ENCODE results near the gene WDR49. TPM values are rescaled to one million over a fixed set of nuclear protein-coding genes. Genes with fewer than 3 reads are reported as not detected.

WDR49 gene
- total RNA-seq, 1 donor from 2014 or later: 0.49 TPM

GRCh38 chr3:167487556-167487955 lies 166.2 kb downstream of the WDR49 start:
- DNase-seq: no peak

- DNase-seq: no peak
Observed at GRCh38 chr3:167484551-167484950, 169.2 kb downstream of the WDR49 start.

GRCh38 chr3:167483708-167484475 lies 169.8 kb downstream of the WDR49 start:
- DNase-seq: no peak

GRCh38 chr3:167481164-167481563 lies 172.6 kb downstream of the WDR49 start:
- no peak for DNase-seq

DNA sequence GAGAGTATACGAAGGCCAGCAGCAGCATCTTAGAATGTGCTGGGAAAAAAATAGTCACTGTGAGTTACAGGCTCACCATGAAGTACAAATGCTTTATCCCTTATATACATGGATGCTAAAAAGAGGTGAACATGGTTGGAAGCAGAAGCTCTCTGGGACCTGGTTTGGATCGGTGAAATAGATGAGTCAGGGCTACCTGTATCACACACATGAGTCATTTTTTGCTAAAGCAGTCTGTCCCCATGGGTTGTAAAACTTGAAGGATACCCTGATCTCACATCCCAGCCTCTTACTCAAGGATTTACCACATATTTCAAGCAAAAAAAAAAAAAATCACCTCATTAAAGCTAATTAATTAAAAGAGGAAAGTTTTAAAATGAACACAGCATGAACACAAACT lies 173.0 kb downstream of the WDR49 start:
- no peak for DNase-seq

- no peak for DNase-seq
Observed at GRCh38 chr3:167473863-167474262, 179.9 kb downstream of the WDR49 start, which contains the start of gene SERPINI2. SERPINI2 (minus strand) TSS chr3:167474042; CDS start chr3:167471834, 2,208 bp downstream.

DNA sequence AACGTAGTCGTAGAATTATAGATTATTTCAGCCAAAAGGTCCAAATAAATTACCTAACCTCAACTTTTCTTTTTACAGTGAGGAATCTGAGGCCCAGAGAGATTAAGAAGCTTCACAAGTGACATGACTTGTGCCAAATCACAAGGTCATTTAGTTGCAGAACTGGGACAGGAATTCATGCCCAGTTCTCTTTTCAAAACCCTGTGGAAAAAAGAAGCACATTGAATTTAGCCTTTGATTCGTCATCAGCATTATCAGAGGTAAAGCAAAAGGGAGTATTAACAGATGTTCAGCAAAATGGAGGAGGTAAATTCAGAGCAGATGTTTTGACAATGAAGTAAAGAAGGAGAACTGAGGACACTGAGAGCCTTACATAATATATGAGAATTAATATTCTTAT lies 184.4 kb downstream of the WDR49 start:
- DNase-seq: peak; percentile 15

DNA sequence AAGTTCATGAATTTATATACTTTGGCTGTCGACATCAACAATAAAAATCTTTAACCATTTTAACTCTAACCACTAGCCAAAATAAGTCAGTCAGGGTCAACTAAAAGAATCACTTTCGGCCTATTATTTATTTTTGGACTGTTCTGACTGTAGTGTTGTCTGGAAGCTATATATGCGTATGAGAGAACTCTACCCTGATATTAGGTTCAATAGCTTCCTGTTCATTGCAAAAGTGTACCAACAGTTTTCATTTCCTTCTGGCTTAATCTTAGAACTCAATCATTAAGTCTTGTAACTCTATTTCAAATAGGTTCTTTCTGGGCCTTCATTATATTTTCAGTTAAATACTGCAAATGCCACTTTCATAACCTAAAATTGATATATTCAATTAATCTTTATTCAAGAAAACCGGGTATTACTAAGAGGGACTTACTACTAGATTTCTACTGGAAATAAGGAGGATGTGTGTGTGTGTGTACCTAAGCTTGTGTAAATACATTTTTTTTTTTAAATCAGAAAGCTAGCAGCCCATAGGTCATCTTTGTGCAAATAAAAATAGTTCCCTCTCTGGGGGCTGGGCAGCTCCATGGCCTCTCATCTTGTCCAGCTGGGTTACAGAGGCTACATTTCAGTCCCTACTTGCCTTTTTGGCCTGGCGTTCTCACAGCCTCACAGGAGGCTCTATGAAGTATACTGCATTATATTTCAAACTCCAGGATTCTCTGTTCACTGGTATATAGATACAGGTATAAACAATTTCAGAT lies 185.7 kb downstream of the WDR49 start:
- no peak for DNase-seq

GRCh38 chr3:167466966-167467365 lies 186.8 kb downstream of the WDR49 start:
- DNase-seq: no peak

GRCh38 chr3:167456157-167456799 lies 197.5 kb downstream of the WDR49 start:
- DNase-seq: no peak

GRCh38 chr3:167453815-167454214 lies 199.9 kb downstream of the WDR49 start:
- no peak for DNase-seq

- DNase-seq: no peak
Observed at GRCh38 chr3:167451282-167451681, 202.5 kb downstream of the WDR49 start.

DNA sequence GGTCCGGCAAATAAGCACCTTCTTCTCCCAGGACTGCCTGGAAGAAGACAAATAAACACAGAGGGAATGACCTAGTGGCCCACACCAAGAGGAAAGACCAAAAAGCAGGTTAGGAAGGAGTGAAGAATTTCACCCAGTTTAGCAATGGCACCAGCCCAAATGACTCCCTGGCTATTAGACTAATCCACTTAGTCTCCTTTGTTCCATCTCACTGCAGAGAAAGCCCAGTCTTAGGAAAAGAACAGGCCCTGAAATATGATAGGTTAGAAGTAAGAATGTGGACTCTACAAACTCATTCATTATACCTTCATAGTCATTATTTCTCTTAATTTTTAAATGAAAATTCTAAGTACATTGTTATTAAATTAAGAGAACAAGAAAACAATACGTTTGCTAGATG lies 203.1 kb downstream of the WDR49 start:
- DNase-seq: no peak

GRCh38 chr3:167450195-167450594 lies 203.5 kb downstream of the WDR49 start:
- no peak for DNase-seq

GRCh38 chr3:167445491-167445890 lies 208.3 kb downstream of the WDR49 start:
- peak; percentile 9 for DNase-seq

DNA sequence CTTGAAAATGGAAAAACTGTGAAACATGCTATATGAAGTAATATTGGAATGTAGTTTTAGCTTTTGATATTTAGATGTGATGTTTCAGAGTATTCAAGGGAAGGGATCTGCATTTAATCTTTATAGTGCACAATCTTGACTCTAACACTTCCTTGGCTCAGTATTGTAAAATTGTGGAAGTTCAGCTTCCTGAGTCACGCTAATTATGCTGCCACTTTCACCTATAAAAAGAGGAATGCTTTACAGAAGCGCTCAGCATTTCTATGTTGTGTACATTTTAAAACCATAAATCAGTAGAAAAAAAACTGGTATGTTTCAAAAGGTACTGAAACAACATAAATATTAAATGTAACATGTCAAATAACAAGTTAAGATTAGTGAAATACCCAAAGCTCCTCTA lies 212.5 kb downstream of the WDR49 start:
- DNase-seq: no peak

- DNase-seq: no peak
Observed at GRCh38 chr3:167437428-167438139, 216.2 kb downstream of the WDR49 start.

Small RNAs within 50 kb of the gene (small RNA-seq; reads per million reads assigned to genes)
- gene HMGN1P8 (ENCODE audit: low replicate concordance): not detected

Other genes with a start within 250 kb of the WDR49 start
- gene SERPINI2, start 179.9 kb downstream of the WDR49 start, total RNA-seq: not detected
- gene PDCD10, start 81.0 kb upstream of the WDR49 start, total RNA-seq: 54.1 TPM
- 14.6 TPM for gene SERPINI1, start 81.8 kb upstream of the WDR49 start, total RNA-seq